Left lung (tissue), 10 donors: ENCODE measurements around the gene CIRBP. TPM values are rescaled to one million over a fixed set of nuclear protein-coding genes. Genes with fewer than 3 reads are reported as not detected.

ENCODE experiments used
- ATAC-seq: fragments of 200-7000 bp; cut with Tn5 transposase; one replicate; pipeline ENCODE4 v1.9.1; 2020; ENCODE audit warnings: moderate library complexity
- DNase-seq, 4 donors: peaks; one replicate each; pipeline ENCODE4 v3.0.0-alpha.2; 2013 to 2020
- H3K27ac ChIP-seq, 2 donors: fragments of 200-600 bp; sonication (generic) in 1 of 2; one replicate each; pipeline versions ENCODE4 v1.5.0 to v1.8.0; 2020 to 2021
- H3K27me3 ChIP-seq, 2 donors: fragments of 200-600 bp; sonication (generic) in 1 of 2; one replicate each; pipeline versions ENCODE4 v1.5.0 to v1.8.0; 2020 to 2021
- H3K36me3 ChIP-seq, 2 donors: fragments of 200-600 bp; sonication (generic) in 1 of 2; one replicate each; pipeline versions ENCODE4 v1.5.0 to v1.8.0; 2020 to 2021
- H3K4me1 ChIP-seq, 2 donors: fragments of 200-600 bp; one replicate each; pipeline ENCODE4 v1.8.0; 2021
- H3K4me3 ChIP-seq, 2 donors: fragments of 200-600 bp; sonication (generic) in 1 of 2; one replicate each; pipeline versions ENCODE4 v1.5.0 to v1.8.0; 2020 to 2021; ENCODE audit warnings: mild to moderate bottlenecking in 1 of 2
- H3K9me3 ChIP-seq, 2 donors: fragments of 200-600 bp; sonication (generic) in 1 of 2; one replicate each; pipeline versions ENCODE4 v1.5.0 to v1.8.0; 2020 to 2021
- CTCF ChIP-seq, 2 donors: fragments of 200-600 bp; sonication (generic) in 1 of 2; IDR thresholded peaks; one replicate each; pipeline versions ENCODE4 v1.5.0 to v1.8.0; 2021; ENCODE audit warnings: antibody characterized with exemption in 2 of 2
- intact Hi-C, 2 donors: fragments of 100-400 bp; cut with DNase I; formaldehyde crosslinking; loops; one replicate each; pipeline versions ENCODE4 v1.11.2 to v1.14.2; 2022
- polyA plus RNA-seq, 6 donors: library from polyadenylated mRNA; unstranded; fragments of 120-200 nt; gene quantifications; one replicate each; pipeline ENCODE4 v1.2.1, GENCODE V29; 2013; ENCODE audit not compliant: insufficient read length in 6 of 6
- total RNA-seq, 2 donors: library from RNA; stranded (reverse); fragmentation: NEBNext Ultra II Directional; extraction: Animal tissue kit (Norgen Biotek cat#: 25700); gene quantifications; one replicate each; pipeline ENCODE4 v1.2.1, GENCODE V29; 2021
- donor health status: DM: no; HTN: yes; CAD: no.
- donor health status: DM: no; HTN: no; CAD: no.

Gene CIRBP
- total and polyA plus RNA-seq, 8 donors = 220 to 1,079 (median 949) TPM

GRCh38 chr19:1287354-1288225 is 18.5 kb downstream of the CIRBP start:
- Histone ChIP-seq H3K27ac (no peak overlapping the region), H3K36me3 (no peaks in the 10 kb centered on the region), H3K27me3 (peaks cover 38 to 97% of the 10 kb centered on the region in 2 donors), H3K9me3 (no peaks in the 10 kb centered on the region), H3K4me1 (no peaks in the 10 kb centered on the region), H3K4me3 (no peak overlapping the region)
- ATAC-seq = no peak
- no peak for DNase-seq
- no peak for TF ChIP-seq CTCF (IDR thresholded peaks at IDR 0.05)
- intact Hi-C loops = no loop called here

GRCh38 chr19:1288226-1288612 is 19.1 kb downstream of the CIRBP start:
- Histone ChIP-seq H3K36me3 (no peaks in the 10 kb centered on the region), H3K27me3 (peaks cover 38 to 97% of the 10 kb centered on the region in 2 donors), H3K27ac (no peak overlapping the region), H3K4me1 (no peaks in the 10 kb centered on the region), H3K4me3 (no peak overlapping the region), H3K9me3 (no peaks in the 10 kb centered on the region)
- intact Hi-C loops = no loop called here
- ATAC-seq (no peak), DNase-seq (no peak)
- TF ChIP-seq CTCF (IDR thresholded peaks at IDR 0.05) = no peak

GRCh38 chr19:1288833-1289685 is 19.9 kb downstream of the CIRBP start:
- no peaks in the 10 kb centered on the region for H3K9me3 ChIP-seq
- no peak for TF ChIP-seq CTCF (IDR thresholded peaks at IDR 0.05)
- H3K27me3 ChIP-seq = peaks cover 38 to 97% of the 10 kb centered on the region in 2 donors
- no peaks in the 10 kb centered on the region for H3K36me3 ChIP-seq
- H3K4me3 ChIP-seq = no peak overlapping the region
- ATAC-seq = no peak
- intact Hi-C loops = no loop called here
- no peak overlapping the region for H3K27ac ChIP-seq
- H3K4me1 ChIP-seq = no peaks in the 10 kb centered on the region
- DNase-seq = peak in 1 of 4 donors; percentile 75

GRCh38 chr19:1289686-1290025 is 20.5 kb downstream of the CIRBP start:
- TF ChIP-seq CTCF (IDR thresholded peaks at IDR 0.05) = no peak
- intact Hi-C loops = no loop called here
- DNase-seq (no peak), ATAC-seq (no peak)
- H3K36me3 ChIP-seq = no peaks in the 10 kb centered on the region
- no peak overlapping the region for H3K4me3 ChIP-seq
- no peaks in the 10 kb centered on the region for H3K4me1 ChIP-seq
- H3K27me3 ChIP-seq = peaks cover 35 to 97% of the 10 kb centered on the region in 2 donors
- no peaks in the 10 kb centered on the region for H3K9me3 ChIP-seq
- H3K27ac ChIP-seq = no peak overlapping the region

- no peaks in the 10 kb centered on the region for H3K36me3 ChIP-seq
- intact Hi-C loops = no loop called here
- no peak overlapping the region for H3K27ac ChIP-seq
- DNase-seq (no peak), ATAC-seq (no peak)
- no peak overlapping the region for H3K4me3 ChIP-seq
- H3K27me3 ChIP-seq = peaks cover 37 to 97% of the 10 kb centered on the region in 2 donors
- no peak for TF ChIP-seq CTCF (IDR thresholded peaks at IDR 0.05)
- no peaks in the 10 kb centered on the region for H3K4me1 ChIP-seq
- H3K9me3 ChIP-seq = no peaks in the 10 kb centered on the region
These were observed 21.1 kb downstream of the CIRBP start for GRCh38 chr19:1290196-1290702.
